ES-I3 (cell line): Measurements from ENCODE around the gene UTRN.

Experiments
- H3K36me3 ChIP-seq: 2 replicates; pipeline ENCODE4 v1.6.1; 2013; ENCODE audit warnings: mild to moderate bottlenecking, low read length, control low read depth, moderate library complexity; ENCODE audit not compliant: insufficient read depth
- H3K4me1 ChIP-seq: 2 replicates; pipeline ENCODE4 v1.6.1; 2013; ENCODE audit warnings: mild to moderate bottlenecking, control low read depth, low read length; ENCODE audit not compliant: insufficient read depth
- H3K9ac ChIP-seq: 2 replicates; pipeline ENCODE4 v1.6.1; 2013; ENCODE audit warnings: low read depth, mild to moderate bottlenecking, low read length, moderate library complexity
- H3K9me3 ChIP-seq: 2 replicates; pipeline ENCODE4 v1.6.1; 2013; ENCODE audit warnings: mild to moderate bottlenecking, low read length, moderate library complexity; ENCODE audit not compliant: control insufficient read depth, insufficient read depth

The UTRN gene

DNA sequence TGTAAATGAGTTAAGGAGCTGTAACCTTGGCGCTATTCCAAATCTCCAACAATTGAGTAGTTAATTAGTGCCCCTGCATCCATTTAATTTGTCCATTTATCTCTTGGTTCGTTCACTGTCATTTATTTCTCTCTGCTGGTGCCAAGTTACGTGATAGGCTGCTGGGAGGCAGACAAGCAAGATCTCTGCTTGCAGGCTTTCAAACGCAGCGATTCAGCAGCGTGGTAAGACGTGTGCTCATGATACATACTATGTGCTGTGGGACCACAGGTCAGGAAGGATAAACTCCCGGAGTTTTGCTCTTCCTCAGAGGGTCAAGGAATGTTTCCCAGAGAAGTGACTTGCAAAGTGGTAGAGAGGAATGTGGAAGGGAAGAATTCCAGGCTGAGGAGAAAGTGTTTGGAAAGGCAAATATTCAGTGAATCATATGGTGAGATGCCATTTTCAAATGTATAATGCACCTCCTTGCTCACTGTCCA lies 46.4 kb downstream of the UTRN start:
- Histone ChIP-seq H3K9ac (no peak overlapping the region), H3K9me3 (no peaks in the 10 kb centered on the region; the same call in 1 of the 2 replicates), H3K4me1 (peaks cover 43% of the 10 kb centered on the region), H3K36me3 (no peaks in the 10 kb centered on the region)

- Histone ChIP-seq H3K9me3 (no peaks in the 10 kb centered on the region; the same call in 1 of the 2 replicates), H3K9ac (no peak overlapping the region), H3K36me3 (no peaks in the 10 kb centered on the region), H3K4me1 (peaks cover 37% of the 10 kb centered on the region)
Measured at GRCh38 chr6:144332177-144332576, 47.0 kb downstream of the UTRN start.

GRCh38 chr6:144334150-144334708 lies 49.1 kb downstream of the UTRN start:
- Histone ChIP-seq H3K9me3 (no peaks in the 10 kb centered on the region), H3K36me3 (no peaks in the 10 kb centered on the region), H3K4me1 (peaks cover 34% of the 10 kb centered on the region), H3K9ac (no peak overlapping the region)
